ENCODE results near the gene TLE5.

Gene TLE5

GRCh38 chr19:3105641-3106508 is 43.6 kb upstream of the TLE5 start:
- Histone ChIP-seq H2BK15ac (ENCODE audit: low read length) (peak overlapping the region; percentile 26), H3K14ac (ENCODE audit: low read length) (no peak overlapping the region), H4K8ac (ENCODE audit: low read depth, low read length) (no peak overlapping the region), H3K9me3 (replicated peaks in 1 of 2; ENCODE audit: control insufficient read depth in 2 of 2, insufficient read depth in 1 of 2, low read depth in 1 of 2, low read length in 2 of 2) (no peaks in the 10 kb centered on the region), H3K4me3 (ENCODE audit: low read length in 2 of 2) (no peak overlapping the region), H3K27ac (replicated peaks; ENCODE audit: low read length) (no peak overlapping the region), H3K23ac (ENCODE audit: low read depth, low read length, poor library complexity) (no peak overlapping the region), H3K4me1 (ENCODE audit: control insufficient read depth in 2 of 2, insufficient read depth in 1 of 2, low read depth in 1 of 2, low read length in 2 of 2) (peaks cover 0 to 5% of the 10 kb centered on the region in 2 donors), H2AK5ac (ENCODE audit: low read depth, low read length) (no peak overlapping the region), H3K79me1 (ENCODE audit: low read depth, low read length) (peaks cover 45% of the 10 kb centered on the region), H3K27me3 (ENCODE audit: control insufficient read depth in 3 of 3, insufficient read depth in 3 of 3, low read depth in 1 of 3, low read length in 3 of 3) (no peaks in the 10 kb centered on the region), H2BK12ac (ENCODE audit: low read length) (no peak overlapping the region), H3K4me2 (ENCODE audit: insufficient read depth, low read length, poor library complexity, severe bottlenecking) (no peak overlapping the region), H2BK120ac (ENCODE audit: low read depth, low read length) (no peak overlapping the region), H2AFZ (ENCODE audit: low read length) (no peak overlapping the region), H3K9ac (ENCODE audit: low read depth, low read length, poor library complexity) (no peak overlapping the region), H3K4ac (ENCODE audit: low read length) (no peak overlapping the region), H2BK5ac (ENCODE audit: low read length) (peak overlapping the region; percentile 66), H3K36me3 (replicated peaks in 1 of 2; ENCODE audit: control insufficient read depth in 2 of 2, insufficient read depth in 2 of 2, low read length in 2 of 2) (no peaks in the 10 kb centered on the region), H3K18ac (ENCODE audit: low read length) (no peak overlapping the region), H4K91ac (ENCODE audit: low read depth, low read length, poor library complexity) (no peak overlapping the region)
- no peak for DNase-seq (ENCODE audit: low spot score)
- WGBS, 2 donors (ENCODE audit: extremely low coverage in 2 of 2, insufficient read length in 2 of 2, insufficient replicate concordance in 1 of 2) = no CpG with 5 or more reads among the region's 33 CpGs

DNA sequence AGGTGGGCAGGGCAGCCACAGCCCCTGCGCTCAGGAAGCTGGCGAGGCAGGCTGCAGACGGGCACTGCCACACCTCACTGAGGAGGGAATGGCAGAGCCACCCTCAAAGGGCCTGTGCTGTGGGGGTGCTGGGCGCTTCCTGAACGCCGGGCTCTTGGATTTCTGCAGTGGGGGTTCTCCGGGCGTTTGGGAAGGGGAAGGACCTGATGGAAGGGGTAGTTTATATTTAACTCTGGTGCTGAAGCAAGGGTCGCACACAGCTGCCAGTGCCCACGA is 42.4 kb upstream of the TLE5 start:
- Histone ChIP-seq H3K23ac (ENCODE audit: low read depth, low read length, poor library complexity) (peak overlapping the region; percentile 85), H3K4me2 (ENCODE audit: insufficient read depth, low read length, poor library complexity, severe bottlenecking) (no peak overlapping the region), H2AK5ac (ENCODE audit: low read depth, low read length) (no peak overlapping the region), H3K18ac (ENCODE audit: low read length) (no peak overlapping the region), H3K27ac (replicated peaks; ENCODE audit: low read length) (no peak overlapping the region), H3K36me3 (replicated peaks in 1 of 2; ENCODE audit: control insufficient read depth in 2 of 2, insufficient read depth in 2 of 2, low read length in 2 of 2) (no peaks in the 10 kb centered on the region), H2BK5ac (ENCODE audit: low read length) (no peak overlapping the region), H3K79me1 (ENCODE audit: low read depth, low read length) (peaks cover 49% of the 10 kb centered on the region), H2BK12ac (ENCODE audit: low read length) (no peak overlapping the region), H4K8ac (ENCODE audit: low read depth, low read length) (no peak overlapping the region), H2BK120ac (ENCODE audit: low read depth, low read length) (no peak overlapping the region), H3K9me3 (replicated peaks in 1 of 2; ENCODE audit: control insufficient read depth in 2 of 2, insufficient read depth in 1 of 2, low read depth in 1 of 2, low read length in 2 of 2) (no peaks in the 10 kb centered on the region), H3K4ac (ENCODE audit: low read length) (no peak overlapping the region), H4K91ac (ENCODE audit: low read depth, low read length, poor library complexity) (no peak overlapping the region), H3K9ac (ENCODE audit: low read depth, low read length, poor library complexity) (no peak overlapping the region), H3K14ac (ENCODE audit: low read length) (peak overlapping the region; percentile 89), H2AFZ (ENCODE audit: low read length) (no peak overlapping the region), H3K4me3 (ENCODE audit: low read length in 2 of 2) (peak overlapping the region in 1 of 2 donors; percentile 17), H3K4me1 (ENCODE audit: control insufficient read depth in 2 of 2, insufficient read depth in 1 of 2, low read depth in 1 of 2, low read length in 2 of 2) (peaks cover 0 to 5% of the 10 kb centered on the region in 2 donors), H3K27me3 (ENCODE audit: control insufficient read depth in 3 of 3, insufficient read depth in 3 of 3, low read depth in 1 of 3, low read length in 3 of 3) (no peaks in the 10 kb centered on the region), H2BK15ac (ENCODE audit: low read length) (no peak overlapping the region)
- WGBS, 2 donors (ENCODE audit: extremely low coverage in 2 of 2, insufficient read length in 2 of 2, insufficient replicate concordance in 1 of 2) = no CpG with 5 or more reads among the region's 10 CpGs
- DNase-seq (ENCODE audit: low spot score) = no peak

- Histone ChIP-seq H3K27ac (replicated peaks; ENCODE audit: low read length) (no peak overlapping the region), H3K14ac (ENCODE audit: low read length) (no peak overlapping the region)
- WGBS, 2 donors (ENCODE audit: extremely low coverage in 2 of 2, insufficient read length in 2 of 2, insufficient replicate concordance in 1 of 2) = no CpG with 5 or more reads among the region's 34 CpGs
These were observed 40.2 kb upstream of the TLE5 start for GRCh38 chr19:3102239-3103140.

More at GRCh38 chr19:3102239-3103140, 40.2 kb upstream of the TLE5 start:
- no peaks in the 10 kb centered on the region for H3K27me3 ChIP-seq (ENCODE audit: control insufficient read depth in 3 of 3, insufficient read depth in 3 of 3, low read depth in 1 of 3, low read length in 3 of 3)
- H4K8ac ChIP-seq (ENCODE audit: low read depth, low read length) = no peak overlapping the region
- H3K9ac ChIP-seq (ENCODE audit: low read depth, low read length, poor library complexity) = no peak overlapping the region
- H3K9me3 ChIP-seq (replicated peaks in 1 of 2; ENCODE audit: control insufficient read depth in 2 of 2, insufficient read depth in 1 of 2, low read depth in 1 of 2, low read length in 2 of 2) = no peaks in the 10 kb centered on the region
- DNase-seq (ENCODE audit: low spot score) = no peak
- H3K36me3 ChIP-seq (replicated peaks in 1 of 2; ENCODE audit: control insufficient read depth in 2 of 2, insufficient read depth in 2 of 2, low read length in 2 of 2) = no peaks in the 10 kb centered on the region
- H2AK5ac ChIP-seq (ENCODE audit: low read depth, low read length) = peak overlapping the region; percentile 84
- H2BK15ac ChIP-seq (ENCODE audit: low read length) = no peak overlapping the region
- H2BK12ac ChIP-seq (ENCODE audit: low read length) = no peak overlapping the region
- H3K4me1 ChIP-seq (ENCODE audit: control insufficient read depth in 2 of 2, insufficient read depth in 1 of 2, low read depth in 1 of 2, low read length in 2 of 2) = no peaks in the 10 kb centered on the region
- H3K18ac ChIP-seq (ENCODE audit: low read length) = no peak overlapping the region
- H4K91ac ChIP-seq (ENCODE audit: low read depth, low read length, poor library complexity) = no peak overlapping the region
- peak overlapping the region; percentile 53 for H3K4ac ChIP-seq (ENCODE audit: low read length)
- peak overlapping the region; percentile 25 for H3K23ac ChIP-seq (ENCODE audit: low read depth, low read length, poor library complexity)
- no peak overlapping the region for H2AFZ ChIP-seq (ENCODE audit: low read length)
- no peak overlapping the region for H3K4me3 ChIP-seq (ENCODE audit: low read length in 2 of 2)
- no peak overlapping the region for H3K4me2 ChIP-seq (ENCODE audit: insufficient read depth, low read length, poor library complexity, severe bottlenecking)
- no peak overlapping the region for H2BK120ac ChIP-seq (ENCODE audit: low read depth, low read length)
- no peak overlapping the region for H2BK5ac ChIP-seq (ENCODE audit: low read length)
- peaks cover 46% of the 10 kb centered on the region for H3K79me1 ChIP-seq (ENCODE audit: low read depth, low read length)

Data from neuronal stem cell (in vitro differentiated cells).